HS-27A (cell line): Measurements from ENCODE around the gene PBX4.

Experiments
- DNase-seq: peaks from one replicate; pipeline ENCODE4 v3.0.0-alpha.2; 2012; ENCODE audit warnings: low read depth, missing footprints

PBX4 gene

GRCh38 chr19:19553670-19554069, 64.8 kb downstream of the PBX4 start:
- DNase-seq: no peak

- no peak for DNase-seq
Observed at GRCh38 chr19:19552798-19553197, 65.7 kb downstream of the PBX4 start.

- DNase-seq: no peak
Observed at GRCh38 chr19:19551853-19552192, 66.7 kb downstream of the PBX4 start.

GRCh38 chr19:19550972-19551852, 67.3 kb downstream of the PBX4 start:
- DNase-seq: no peak

- no peak for DNase-seq
Observed at GRCh38 chr19:19550485-19550929, 68.0 kb downstream of the PBX4 start.

GRCh38 chr19:19549804-19550464, 68.6 kb downstream of the PBX4 start:
- DNase-seq: no peak

- no peak for DNase-seq
Observed at GRCh38 chr19:19548915-19549759, 69.3 kb downstream of the PBX4 start.

- DNase-seq: no peak
Observed at GRCh38 chr19:19547674-19548336, 70.7 kb downstream of the PBX4 start.

- DNase-seq: no peak
Observed at GRCh38 chr19:19546751-19547162, 71.7 kb downstream of the PBX4 start.

GRCh38 chr19:19545707-19546106, 72.8 kb downstream of the PBX4 start:
- no peak for DNase-seq

GRCh38 chr19:19544954-19545591, 73.4 kb downstream of the PBX4 start:
- DNase-seq: no peak

GRCh38 chr19:19544257-19544953, 74.1 kb downstream of the PBX4 start:
- no peak for DNase-seq

- no peak for DNase-seq
Observed at GRCh38 chr19:19543640-19544039, 74.8 kb downstream of the PBX4 start.

GRCh38 chr19:19543101-19543500, 75.4 kb downstream of the PBX4 start:
- DNase-seq: no peak

GRCh38 chr19:19542507-19542906, 76.0 kb downstream of the PBX4 start:
- DNase-seq: no peak

GRCh38 chr19:19541616-19542015, 76.9 kb downstream of the PBX4 start:
- no peak for DNase-seq

GRCh38 chr19:19540715-19541515, 77.6 kb downstream of the PBX4 start:
- DNase-seq: no peak

- no peak for DNase-seq
Observed at GRCh38 chr19:19540064-19540714, 78.3 kb downstream of the PBX4 start.

GRCh38 chr19:19539698-19540063, 78.8 kb downstream of the PBX4 start:
- no peak for DNase-seq

- no peak for DNase-seq
Observed at GRCh38 chr19:19538785-19539166, 79.7 kb downstream of the PBX4 start.
